ENCODE data around the gene PARD6G. TPM values are rescaled to one million over a fixed set of nuclear protein-coding genes. Genes with fewer than 3 reads are reported as not detected.

The PARD6G gene
- total RNA-seq, 1 donor from 2014 or later = 3.6 TPM

- H3K4me3 ChIP-seq (ENCODE audit: low read depth, low read length) = no peak overlapping the region
- no peak for DNase-seq (ENCODE audit: low read depth)
- no peak for TF ChIP-seq CTCF (conservative IDR thresholded peaks at IDR 0.05; ENCODE audit: low read depth, low read length)
These were observed 132.3 kb downstream of the PARD6G start for GRCh38 chr18:80115035-80115434.

GRCh38 chr18:80112624-80113248, 134.6 kb downstream of the PARD6G start:
- DNase-seq (ENCODE audit: low read depth) = no peak
- TF ChIP-seq CTCF (conservative IDR thresholded peaks at IDR 0.05; ENCODE audit: low read depth, low read length) = no peak
- no peak overlapping the region for H3K4me3 ChIP-seq (ENCODE audit: low read depth, low read length)

- TF ChIP-seq CTCF (conservative IDR thresholded peaks at IDR 0.05; ENCODE audit: low read depth, low read length) = no peak
- no peak for DNase-seq (ENCODE audit: low read depth)
- H3K4me3 ChIP-seq (ENCODE audit: low read depth, low read length) = peak overlapping the region; percentile 83
These were observed 137.6 kb downstream of the PARD6G start for GRCh38 chr18:80109676-80110078.

GRCh38 chr18:80108739-80109675, 138.3 kb downstream of the PARD6G start, which contains the start of gene ADNP2:
TSS of gene ADNP2 (plus strand) at chr18:80109262. CDS start at chr18:80117543, 8,281 bp downstream.
- DNase-seq (ENCODE audit: low read depth) = peak; percentile 83
- peak within 1 kb of the TSS; percentile 83 for H3K4me3 ChIP-seq (ENCODE audit: low read depth, low read length)
- TF ChIP-seq CTCF (conservative IDR thresholded peaks at IDR 0.05; ENCODE audit: low read depth, low read length) = no peak

GRCh38 chr18:80108121-80108536, 139.2 kb downstream of the PARD6G start:
- TF ChIP-seq CTCF (conservative IDR thresholded peaks at IDR 0.05; ENCODE audit: low read depth, low read length) = no peak
- DNase-seq (ENCODE audit: low read depth) = no peak

GRCh38 chr18:80107426-80107825, 139.9 kb downstream of the PARD6G start:
- no peak for DNase-seq (ENCODE audit: low read depth)
- no peak overlapping the region for H3K4me3 ChIP-seq (ENCODE audit: low read depth, low read length)
- no peak for TF ChIP-seq CTCF (conservative IDR thresholded peaks at IDR 0.05; ENCODE audit: low read depth, low read length)

More at GRCh38 chr18:80108121-80108536, 139.2 kb downstream of the PARD6G start:
- no peak overlapping the region for H3K4me3 ChIP-seq (ENCODE audit: low read depth, low read length)

Other genes with a start within 250 kb of the PARD6G start
- 41.5 and 65.2 TPM in 2 replicates for gene RBFA, start 213.1 kb downstream of the PARD6G start, total RNA-seq
- 19.4 and 22.7 TPM in 2 replicates for gene ADNP2, start 138.3 kb downstream of the PARD6G start, total RNA-seq

All from epithelial cell of proximal tubule (primary cell).